ENCODE data around the gene MTMR12.

The MTMR12 gene

DNA sequence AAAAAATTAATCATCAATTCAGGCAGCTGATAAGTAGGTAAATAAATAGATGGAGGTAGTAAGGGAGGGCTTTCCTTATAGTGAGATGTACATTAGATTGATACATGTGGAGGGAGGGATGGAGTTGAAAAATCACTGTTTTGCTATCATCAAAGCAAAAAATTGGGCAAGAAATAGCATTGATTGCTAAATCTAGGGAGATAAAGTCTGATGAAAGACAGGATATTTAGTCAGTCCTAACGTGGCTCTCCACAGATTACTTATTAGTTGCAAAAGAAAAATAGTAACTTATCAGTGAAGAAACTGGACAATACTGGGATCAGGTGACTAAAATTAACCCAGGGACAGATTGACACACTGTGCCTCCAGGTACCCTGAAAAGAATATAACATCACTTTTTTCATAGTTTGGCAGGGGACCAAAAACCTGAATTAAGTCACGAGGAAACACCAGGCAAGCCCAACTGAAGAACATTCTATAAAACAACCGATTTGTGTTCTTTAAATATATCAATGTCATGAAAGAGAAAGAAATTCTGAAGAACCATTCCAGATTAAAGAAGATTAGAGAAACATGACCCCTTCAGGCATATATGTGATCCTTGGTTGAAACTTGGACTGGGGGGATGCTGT is 111.5 kb downstream of the MTMR12 start:
- DNase-seq (ENCODE audit: low read depth in 1 of 2, low spot score in 1 of 2): no peak

DNA sequence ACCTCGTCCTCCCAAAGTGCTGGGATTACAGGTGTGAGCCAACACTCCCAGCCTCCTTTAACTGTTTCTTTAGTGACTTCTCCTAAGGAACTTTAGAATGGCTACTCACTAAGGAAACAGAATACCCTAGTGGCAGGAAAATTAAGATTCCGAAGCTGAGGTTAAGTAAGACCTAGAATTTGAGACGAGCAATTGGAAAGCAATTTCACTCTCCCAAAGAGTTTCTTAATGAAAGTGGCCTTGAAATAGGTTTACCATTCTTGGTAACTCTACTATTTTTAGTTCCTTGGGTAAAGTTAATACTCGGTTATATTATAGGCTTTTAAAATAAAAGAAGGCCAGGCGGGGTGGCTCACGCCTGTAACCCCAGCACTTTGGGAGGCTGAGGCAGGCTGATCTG is 115.7 kb downstream of the MTMR12 start:
- DNase-seq (ENCODE audit: low read depth in 1 of 2, low spot score in 1 of 2): no peak

DNA sequence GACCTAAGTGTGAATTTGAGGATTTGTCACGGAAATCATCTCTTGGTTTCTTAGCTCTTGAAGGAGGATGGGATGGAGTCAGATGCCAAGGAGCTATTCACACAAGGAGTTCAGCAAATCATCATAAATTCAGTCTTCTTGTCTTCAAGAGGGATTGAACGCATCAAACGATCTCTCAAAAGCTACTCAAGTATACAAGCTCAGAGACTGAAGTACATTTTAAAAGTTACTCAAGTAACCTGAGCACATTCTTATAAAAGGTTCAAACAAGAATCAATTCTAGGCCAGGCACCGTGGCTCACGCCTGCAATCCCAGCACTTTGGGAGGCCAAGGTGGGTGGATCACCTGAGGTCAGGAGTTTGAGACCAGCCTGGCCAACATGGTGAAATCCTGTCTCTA is 117.5 kb downstream of the MTMR12 start:
- DNase-seq (ENCODE audit: low read depth in 1 of 2, low spot score in 1 of 2): no peak

DNA sequence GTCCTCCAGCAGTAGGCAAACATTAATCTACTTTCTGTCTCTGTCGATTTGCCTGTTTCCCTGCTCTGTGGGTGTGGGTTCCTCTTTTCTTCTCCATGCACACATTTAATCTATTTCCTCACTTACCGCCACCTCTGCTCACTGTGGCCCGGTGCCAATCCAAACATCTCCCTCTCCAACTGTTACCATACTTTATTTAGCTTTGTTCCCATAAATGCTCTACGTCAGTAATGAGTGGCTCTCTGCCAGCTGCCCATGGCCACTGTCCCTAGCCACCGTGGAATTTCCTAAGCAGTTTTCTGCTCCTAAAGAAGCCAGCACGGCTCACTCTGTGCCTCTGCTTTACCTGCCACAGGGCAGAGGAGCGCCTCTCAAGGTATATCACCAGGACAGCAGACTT is 119.1 kb downstream of the MTMR12 start:
- DNase-seq (ENCODE audit: low read depth in 1 of 2, low spot score in 1 of 2): no peak

DNA sequence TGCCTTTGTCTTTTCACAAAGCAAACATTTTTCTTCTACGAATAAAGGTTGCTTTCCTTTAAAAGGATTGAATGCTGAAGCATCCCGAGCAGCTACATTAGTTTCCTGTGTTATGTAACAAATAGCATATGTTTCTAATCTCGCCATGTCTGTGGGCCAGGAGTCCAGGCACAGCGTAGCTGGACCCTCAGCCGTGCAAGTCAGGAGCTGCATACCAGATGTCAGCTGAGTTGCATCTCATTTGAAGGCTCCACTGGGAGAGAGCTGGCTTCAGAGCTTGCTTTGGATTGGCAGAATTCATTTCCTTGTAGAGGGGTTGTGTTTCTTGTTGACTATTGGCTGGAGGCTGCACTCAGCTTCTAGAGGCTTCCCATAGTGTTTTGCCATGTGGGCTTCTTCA is 122.6 kb downstream of the MTMR12 start:
- no peak for DNase-seq (ENCODE audit: low read depth in 1 of 2, low spot score in 1 of 2)

DNA sequence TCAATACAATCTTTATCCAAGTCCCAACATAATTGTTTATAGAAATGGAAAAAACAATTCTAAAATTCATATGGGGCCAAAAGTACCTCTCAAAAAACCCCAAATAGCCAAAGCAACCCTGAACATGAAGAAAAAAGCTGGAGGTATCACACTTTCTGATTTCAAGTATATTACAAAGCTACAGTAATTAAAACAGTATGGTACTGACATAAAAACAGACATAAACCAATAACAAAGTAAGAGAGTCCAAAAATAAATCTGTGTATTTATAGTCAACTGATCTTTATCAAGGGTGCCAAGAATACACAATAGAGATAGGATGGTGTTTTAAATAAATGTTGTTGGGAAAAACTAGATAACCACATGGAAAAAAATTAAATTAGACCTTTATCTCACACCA is 125.1 kb downstream of the MTMR12 start:
- no peak for DNase-seq (ENCODE audit: low read depth in 1 of 2, low spot score in 1 of 2)

DNA sequence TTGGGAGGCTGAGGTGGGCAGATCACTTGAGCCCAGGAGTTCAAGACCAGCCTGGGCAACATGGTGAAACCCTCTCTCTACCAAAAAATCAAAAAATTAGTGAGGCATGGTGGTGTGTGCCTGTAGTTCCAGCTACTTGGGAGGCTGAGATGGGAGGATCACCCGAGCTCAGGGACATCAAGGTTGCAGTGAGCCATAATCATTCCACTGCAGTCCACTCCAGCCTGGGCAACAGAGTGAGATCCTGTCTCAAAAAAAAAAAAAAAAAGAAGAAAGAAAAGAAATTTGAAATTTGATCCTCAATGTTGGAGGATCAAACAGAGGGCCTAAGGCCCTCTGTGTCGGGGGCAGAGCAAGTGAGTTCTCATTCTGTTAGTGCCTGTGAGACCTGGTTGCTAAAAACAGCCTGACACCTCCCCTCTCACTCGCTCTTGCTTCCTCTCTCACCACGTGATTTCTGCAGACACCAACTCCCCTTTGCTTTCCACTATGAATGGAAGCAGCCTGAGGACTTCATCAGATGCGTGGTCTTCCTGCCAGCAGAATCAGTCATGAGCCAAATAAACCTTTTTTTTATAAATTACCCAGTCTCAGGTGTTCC is 130.2 kb downstream of the MTMR12 start:
- no peak for DNase-seq (ENCODE audit: low read depth in 1 of 2, low spot score in 1 of 2)
